GM10266 (cell line): ENCODE measurements around the gene SRGAP3.
A peak's percentile ranks its signal among the peaks of the same experiment; 100 is the strongest.

ENCODE experiments used
- DNase-seq: peaks from one replicate; pipeline ENCODE4 v3.0.0; 2012; ENCODE audit errors: extremely low spot score
- TF ChIP-seq, protein P1 (sequence below): IDR thresholded peaks from 2 replicates; pipeline ENCODE4 v1.5.1; 2012; ENCODE audit warnings: mild to moderate bottlenecking, low read depth; ENCODE audit not compliant: control insufficient read depth, insufficient read depth; ENCODE audit errors: missing control alignments

Gene SRGAP3

DNA sequence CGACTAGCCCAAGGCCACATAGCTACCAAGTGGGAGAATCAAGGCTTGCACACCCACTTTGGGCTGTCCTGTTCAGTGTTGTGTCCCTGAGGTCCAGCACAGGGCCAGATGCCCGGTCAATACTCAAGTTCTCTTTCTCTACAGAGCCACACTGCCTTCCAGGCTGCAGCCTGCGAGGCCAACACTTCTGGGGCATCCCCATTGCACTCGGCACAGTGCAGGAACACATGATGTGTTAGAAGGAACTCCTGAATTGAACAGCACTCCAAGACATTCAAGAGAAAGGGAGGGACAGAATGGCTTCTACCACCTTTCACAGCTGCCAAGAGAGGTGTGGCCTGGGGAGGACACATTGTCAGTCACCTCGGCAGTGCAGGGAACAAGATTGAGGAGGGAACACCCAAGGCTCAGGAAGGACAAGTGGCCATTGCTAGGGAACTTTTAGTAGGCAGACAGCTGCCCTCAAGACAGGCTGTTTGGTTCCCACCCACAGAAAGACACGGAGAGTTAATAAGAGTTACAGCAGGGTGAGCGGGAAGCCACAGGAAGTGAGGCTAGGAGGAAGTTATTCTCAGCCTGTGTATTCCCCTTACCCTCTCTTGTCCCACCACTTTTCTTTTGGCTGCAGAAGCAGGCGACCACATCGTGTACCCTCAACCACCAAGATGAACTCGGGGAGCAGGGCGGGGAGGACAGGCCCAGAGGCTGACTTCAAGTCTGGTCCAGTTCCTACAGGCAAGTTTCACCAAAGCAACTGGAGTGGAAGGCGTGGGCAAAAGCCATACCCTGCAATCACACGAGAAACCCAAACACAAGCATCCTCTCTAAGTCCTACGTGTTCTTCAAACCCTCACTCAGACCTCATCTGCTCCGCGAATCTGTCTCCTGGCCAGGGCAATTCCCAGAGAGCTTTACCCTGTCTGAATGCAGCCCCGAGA, 69.4 kb downstream of the SRGAP3 start:
- TF ChIP-seq, protein P1, sequence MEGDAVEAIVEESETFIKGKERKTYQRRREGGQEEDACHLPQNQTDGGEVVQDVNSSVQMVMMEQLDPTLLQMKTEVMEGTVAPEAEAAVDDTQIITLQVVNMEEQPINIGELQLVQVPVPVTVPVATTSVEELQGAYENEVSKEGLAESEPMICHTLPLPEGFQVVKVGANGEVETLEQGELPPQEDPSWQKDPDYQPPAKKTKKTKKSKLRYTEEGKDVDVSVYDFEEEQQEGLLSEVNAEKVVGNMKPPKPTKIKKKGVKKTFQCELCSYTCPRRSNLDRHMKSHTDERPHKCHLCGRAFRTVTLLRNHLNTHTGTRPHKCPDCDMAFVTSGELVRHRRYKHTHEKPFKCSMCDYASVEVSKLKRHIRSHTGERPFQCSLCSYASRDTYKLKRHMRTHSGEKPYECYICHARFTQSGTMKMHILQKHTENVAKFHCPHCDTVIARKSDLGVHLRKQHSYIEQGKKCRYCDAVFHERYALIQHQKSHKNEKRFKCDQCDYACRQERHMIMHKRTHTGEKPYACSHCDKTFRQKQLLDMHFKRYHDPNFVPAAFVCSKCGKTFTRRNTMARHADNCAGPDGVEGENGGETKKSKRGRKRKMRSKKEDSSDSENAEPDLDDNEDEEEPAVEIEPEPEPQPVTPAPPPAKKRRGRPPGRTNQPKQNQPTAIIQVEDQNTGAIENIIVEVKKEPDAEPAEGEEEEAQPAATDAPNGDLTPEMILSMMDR = no peak
- DNase-seq = peak; percentile 44

DNA sequence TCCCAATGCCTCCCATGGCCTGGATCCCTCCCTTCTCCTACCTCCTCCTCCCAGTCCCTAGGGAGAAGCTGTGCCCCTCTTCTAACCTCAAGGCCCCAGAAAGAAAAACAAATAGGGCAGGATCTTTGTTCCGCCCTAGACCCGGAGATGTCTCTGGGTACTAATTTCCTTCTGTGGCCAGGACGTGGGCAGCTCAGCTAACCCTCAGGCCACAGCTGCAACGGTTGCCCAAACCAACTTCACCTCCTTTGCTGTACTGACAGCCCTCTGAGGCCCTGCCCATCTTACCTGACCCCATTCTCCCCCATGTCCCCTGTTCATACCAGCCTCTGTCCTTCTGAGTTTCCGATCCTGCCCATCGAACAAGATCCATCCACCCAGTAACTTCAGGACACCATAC, 70.7 kb downstream of the SRGAP3 start:
- TF ChIP-seq, protein P1 = no peak

DNA sequence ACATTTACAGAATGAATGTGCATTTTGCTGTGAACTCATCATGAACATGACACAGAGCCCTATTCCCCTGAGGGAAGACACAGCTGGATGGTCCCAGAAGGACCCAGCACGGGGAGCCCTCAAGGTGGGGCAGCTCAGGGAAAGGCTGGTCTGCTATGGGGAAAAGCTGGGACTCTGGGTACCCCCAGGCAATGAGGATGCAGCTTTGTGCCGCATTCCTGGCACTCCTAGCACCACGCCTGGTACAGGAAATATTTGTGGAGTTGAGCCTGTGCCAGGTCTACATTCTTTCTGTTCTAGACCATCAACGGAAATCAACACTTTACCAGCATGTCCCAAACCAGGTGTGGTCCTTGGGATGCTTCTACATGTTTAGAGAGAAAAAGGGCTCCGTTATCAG, 74.0 kb downstream of the SRGAP3 start:
- no peak for DNase-seq

More for the DNA sequence above, 70.7 kb downstream of the SRGAP3 start:
- no peak for DNase-seq

DNA sequence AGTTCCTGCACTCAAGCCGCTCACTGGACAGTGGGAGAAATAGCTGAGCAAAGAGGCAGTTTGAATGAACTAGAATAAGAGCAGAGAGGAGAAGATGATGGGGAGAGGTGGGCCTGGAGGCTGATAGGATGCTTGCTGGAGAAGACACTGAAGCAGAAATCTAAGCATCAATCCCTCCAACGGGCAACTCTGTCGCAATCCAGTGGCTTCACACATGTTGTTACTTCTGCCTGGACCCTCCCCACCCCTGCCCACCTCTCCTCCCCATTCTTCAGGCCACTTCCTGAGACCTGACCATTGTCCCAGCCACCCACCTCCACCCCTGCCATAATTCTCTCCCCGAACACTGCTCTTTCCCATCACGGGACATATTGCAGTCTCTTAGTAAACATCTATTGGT, 76.0 kb downstream of the SRGAP3 start:
- DNase-seq = no peak
- TF ChIP-seq, protein P1 = no peak

More for the DNA sequence above, 74.0 kb downstream of the SRGAP3 start:
- TF ChIP-seq, protein P1 = no peak

DNA sequence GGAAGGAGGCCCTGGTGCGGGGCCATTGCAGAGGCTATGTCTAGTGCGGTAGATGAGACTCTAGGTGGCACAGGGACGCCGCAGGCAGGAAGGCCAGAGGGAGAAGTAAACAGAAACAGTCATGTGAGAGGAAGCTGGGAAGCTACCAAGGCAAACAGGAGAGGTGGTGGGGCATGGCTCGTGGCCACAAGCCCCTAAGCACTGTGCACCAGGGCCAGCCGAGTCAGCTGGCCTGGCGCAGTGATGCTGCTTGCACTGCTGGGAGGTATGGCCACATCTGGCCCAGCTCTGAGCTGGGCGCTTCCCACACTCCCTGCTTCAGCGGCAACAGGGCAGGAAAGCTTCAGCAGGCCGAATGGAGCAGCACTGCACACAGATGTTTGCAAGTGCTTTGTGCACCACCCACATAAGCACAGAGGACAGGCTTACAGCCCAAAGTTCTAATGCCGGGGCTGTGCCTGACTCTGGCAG, 76.6 kb downstream of the SRGAP3 start:
- TF ChIP-seq, protein P1 = no peak
- DNase-seq = no peak

DNA sequence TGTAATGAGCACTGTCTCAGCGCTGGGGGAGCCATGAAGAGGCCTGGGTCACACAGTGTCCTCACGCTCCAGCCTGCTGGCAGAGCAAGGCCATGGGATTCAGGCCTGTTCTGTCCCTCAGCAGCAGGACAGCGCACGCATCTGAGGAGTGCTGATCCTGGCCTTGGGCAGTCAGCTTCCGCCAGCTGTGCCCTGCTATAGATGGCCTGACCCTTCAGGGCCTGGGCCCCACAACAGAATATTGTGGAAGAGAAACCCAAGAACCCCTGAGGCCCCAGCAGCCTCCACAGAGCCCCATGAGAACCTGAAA, 78.6 kb downstream of the SRGAP3 start:
- no peak for DNase-seq
- TF ChIP-seq, protein P1 = no peak

DNA sequence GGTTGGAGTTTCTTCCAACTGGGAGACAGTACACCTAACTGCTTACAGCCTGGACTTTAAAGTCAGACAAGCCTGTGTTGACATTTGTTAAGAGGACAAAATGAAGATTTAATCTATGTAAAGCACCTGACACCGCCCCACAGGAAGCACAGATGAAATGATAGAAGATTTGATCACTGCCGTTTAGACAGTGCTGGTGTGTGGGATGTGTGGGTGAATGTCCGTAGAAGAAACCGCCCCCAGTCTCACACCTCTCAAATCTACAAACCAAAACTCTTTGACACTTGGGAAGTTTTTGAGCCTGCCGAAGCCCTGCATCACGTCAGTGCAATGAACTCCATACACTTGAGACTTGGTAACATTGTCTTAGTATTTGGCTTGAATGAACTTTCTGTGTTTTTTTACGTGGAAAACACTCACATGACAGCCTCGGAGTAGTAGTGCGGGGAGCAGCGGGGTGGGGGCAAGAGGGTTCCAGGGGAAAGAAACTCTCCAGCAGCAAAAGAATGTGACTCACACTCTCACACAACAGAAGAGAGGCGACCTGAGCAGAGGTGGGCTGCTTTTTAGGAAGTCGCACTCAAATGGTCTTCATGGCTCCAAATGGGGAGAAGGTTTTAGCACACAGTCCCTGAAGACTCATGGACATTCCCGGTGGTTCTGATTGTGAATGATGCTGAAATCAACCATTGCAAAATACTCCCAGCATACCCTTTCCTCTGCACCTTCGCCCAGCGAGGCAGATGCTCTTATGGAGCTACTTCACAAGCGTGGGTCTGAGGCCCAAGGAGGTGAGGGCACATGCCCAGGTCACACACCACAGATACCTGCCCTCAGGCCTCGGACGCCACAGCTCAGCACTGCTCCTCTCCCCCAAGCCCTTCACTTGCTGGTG, 79.2 kb downstream of the SRGAP3 start:
- no peak for DNase-seq
- TF ChIP-seq, protein P1 = no peak
